Measurements from ENCODE around the gene PTGES3. TPM values are rescaled to one million over a fixed set of nuclear protein-coding genes. Genes with fewer than 3 reads are reported as not detected.
"Not testable (repeated sequence)": the region's sequence is repeated elsewhere in the genome, so short reads cannot be mapped to it uniquely, and the experiment has no call there.

The PTGES3 gene
- total RNA-seq, 1 experiment from 2014 or later = 112 TPM

- H3K36me3 ChIP-seq = peaks cover 10% of the 10 kb centered on the region; the same call in 1 of the 2 replicates
- DNase-seq (ENCODE audit: low read depth in 1 of 2, low spot score in 2 of 2) = no peak
- H3K27me3 ChIP-seq (replicated peaks) = no peaks in the 10 kb centered on the region
- H3K27ac ChIP-seq = no peak overlapping the region
- no peaks in the 10 kb centered on the region for H3K4me1 ChIP-seq (replicated peaks)
- peaks cover 4% of the 10 kb centered on the region for H3K9me3 ChIP-seq (replicated peaks)
- no peak overlapping the region for H3K4me3 ChIP-seq
Observed at GRCh38 chr12:56657416-56658379, 30.4 kb downstream of the PTGES3 start.

- not testable (repeated sequence) for H3K36me3 ChIP-seq; H3K9me3 ChIP-seq (replicated peaks); H3K4me3 ChIP-seq; DNase-seq (ENCODE audit: low read depth in 1 of 2, low spot score in 2 of 2); H3K27me3 ChIP-seq (replicated peaks); H3K27ac ChIP-seq; H3K4me1 ChIP-seq (replicated peaks)
Observed at GRCh38 chr12:56653781-56654180, 34.3 kb downstream of the PTGES3 start.

GRCh38 chr12:56648023-56648422 is 40.1 kb downstream of the PTGES3 start:
- not testable (repeated sequence) for H3K4me3 ChIP-seq; H3K27ac ChIP-seq; H3K4me1 ChIP-seq (replicated peaks); H3K9me3 ChIP-seq (replicated peaks); DNase-seq (ENCODE audit: low read depth in 1 of 2, low spot score in 2 of 2); H3K27me3 ChIP-seq (replicated peaks)
- peaks cover 28% of the 10 kb centered on the region for H3K36me3 ChIP-seq

- H3K27me3 ChIP-seq (replicated peaks) = no peaks in the 10 kb centered on the region
- peaks cover 3% of the 10 kb centered on the region; the same call in 1 of the 2 replicates for H3K9me3 ChIP-seq (replicated peaks)
- H3K4me3 ChIP-seq = peak within 1 kb of the TSS; percentile 67
- H3K36me3 ChIP-seq = peaks cover 45% of the 10 kb centered on the region
- DNase-seq (ENCODE audit: low read depth in 1 of 2, low spot score in 2 of 2) = peak; percentile 96 to 98
- peaks cover 7% of the 10 kb centered on the region; the same call in 1 of the 2 replicates for H3K4me1 ChIP-seq (replicated peaks)
- H3K27ac ChIP-seq = peak within 1 kb of the TSS; percentile 49
Observed at GRCh38 chr12:56645717-56646446, 42.2 kb downstream of the PTGES3 start, which contains the start of gene ATP5F1B. Gene ATP5F1B, minus strand, starts transcription at chr12:56645984. Its CDS starts 21 bp downstream, at chr12:56645963.

GRCh38 chr12:56645201-56645716 is 42.8 kb downstream of the PTGES3 start:
- peak overlapping the region; percentile 6; the same call in 1 of the 2 replicates for H3K27ac ChIP-seq
- peak overlapping the region; percentile 67 for H3K4me3 ChIP-seq
- peaks cover 7% of the 10 kb centered on the region; the same call in 1 of the 2 replicates for H3K4me1 ChIP-seq (replicated peaks)
- H3K27me3 ChIP-seq (replicated peaks) = no peaks in the 10 kb centered on the region
- peaks cover 48% of the 10 kb centered on the region for H3K36me3 ChIP-seq
- H3K9me3 ChIP-seq (replicated peaks) = peaks cover 3% of the 10 kb centered on the region; the same call in 1 of the 2 replicates
- no peak for DNase-seq (ENCODE audit: low read depth in 1 of 2, low spot score in 2 of 2)

GRCh38 chr12:56644654-56645053 is 43.4 kb downstream of the PTGES3 start:
- no peaks in the 10 kb centered on the region for H3K27me3 ChIP-seq (replicated peaks)
- DNase-seq (ENCODE audit: low read depth in 1 of 2, low spot score in 2 of 2) = no peak
- H3K4me3 ChIP-seq = peak overlapping the region; percentile 67
- peaks cover 3% of the 10 kb centered on the region; the same call in 1 of the 2 replicates for H3K9me3 ChIP-seq (replicated peaks)
- peaks cover 7% of the 10 kb centered on the region; the same call in 1 of the 2 replicates for H3K4me1 ChIP-seq (replicated peaks)
- H3K27ac ChIP-seq = no peak overlapping the region
- peaks cover 54% of the 10 kb centered on the region for H3K36me3 ChIP-seq

- H3K27ac ChIP-seq = no peak overlapping the region
- no peaks in the 10 kb centered on the region for H3K9me3 ChIP-seq (replicated peaks)
- DNase-seq (ENCODE audit: low read depth in 1 of 2, low spot score in 2 of 2) = no peak
- H3K27me3 ChIP-seq (replicated peaks) = no peaks in the 10 kb centered on the region
- peaks cover 13% of the 10 kb centered on the region for H3K4me1 ChIP-seq (replicated peaks)
- no peak overlapping the region for H3K4me3 ChIP-seq
- H3K36me3 ChIP-seq = peaks cover 78% of the 10 kb centered on the region
Observed at GRCh38 chr12:56641219-56641618, 46.9 kb downstream of the PTGES3 start.

- DNase-seq (ENCODE audit: low read depth in 1 of 2, low spot score in 2 of 2) = no peak
- Histone ChIP-seq H3K4me1 (replicated peaks) (peaks cover 32% of the 10 kb centered on the region), H3K27ac (no peak overlapping the region), H3K4me3 (no peak overlapping the region), H3K36me3 (peaks cover 46% of the 10 kb centered on the region), H3K9me3 (replicated peaks) (no peaks in the 10 kb centered on the region), H3K27me3 (replicated peaks) (no peaks in the 10 kb centered on the region)
Observed at GRCh38 chr12:56637621-56638020, 50.5 kb downstream of the PTGES3 start.

GRCh38 chr12:56636675-56637540 is 51.2 kb downstream of the PTGES3 start:
- DNase-seq (ENCODE audit: low read depth in 1 of 2, low spot score in 2 of 2) = peak; percentile 95 to 99
- peak overlapping the region; percentile 55 for H3K4me3 ChIP-seq
- peak overlapping the region; percentile 43 for H3K27ac ChIP-seq
- peaks cover 39% of the 10 kb centered on the region for H3K36me3 ChIP-seq
- H3K27me3 ChIP-seq (replicated peaks) = no peaks in the 10 kb centered on the region
- peaks cover 39% of the 10 kb centered on the region for H3K4me1 ChIP-seq (replicated peaks)
- H3K9me3 ChIP-seq (replicated peaks) = no peaks in the 10 kb centered on the region

GRCh38 chr12:56635806-56636674 is 52.0 kb downstream of the PTGES3 start:
- no peaks in the 10 kb centered on the region for H3K27me3 ChIP-seq (replicated peaks)
- H3K27ac ChIP-seq = peak overlapping the region; percentile 43
- H3K4me1 ChIP-seq (replicated peaks) = peaks cover 39% of the 10 kb centered on the region
- peaks cover 33% of the 10 kb centered on the region for H3K36me3 ChIP-seq
- H3K9me3 ChIP-seq (replicated peaks) = no peaks in the 10 kb centered on the region
- peak overlapping the region; percentile 55 for H3K4me3 ChIP-seq
- peak; percentile 90 to 93 for DNase-seq (ENCODE audit: low read depth in 1 of 2, low spot score in 2 of 2)

GRCh38 chr12:56634837-56635791 is 53.0 kb downstream of the PTGES3 start:
- Histone ChIP-seq H3K4me3 (peak overlapping the region; percentile 55), H3K27me3 (replicated peaks) (no peaks in the 10 kb centered on the region), H3K4me1 (replicated peaks) (peaks cover 43% of the 10 kb centered on the region), H3K9me3 (replicated peaks) (no peaks in the 10 kb centered on the region), H3K36me3 (peaks cover 29% of the 10 kb centered on the region), H3K27ac (peak overlapping the region; percentile 12)
- peak; percentile 69 to 85 for DNase-seq (ENCODE audit: low read depth in 1 of 2, low spot score in 2 of 2)
